Measurements from ENCODE around the gene PPP4C.

PPP4C gene

DNA sequence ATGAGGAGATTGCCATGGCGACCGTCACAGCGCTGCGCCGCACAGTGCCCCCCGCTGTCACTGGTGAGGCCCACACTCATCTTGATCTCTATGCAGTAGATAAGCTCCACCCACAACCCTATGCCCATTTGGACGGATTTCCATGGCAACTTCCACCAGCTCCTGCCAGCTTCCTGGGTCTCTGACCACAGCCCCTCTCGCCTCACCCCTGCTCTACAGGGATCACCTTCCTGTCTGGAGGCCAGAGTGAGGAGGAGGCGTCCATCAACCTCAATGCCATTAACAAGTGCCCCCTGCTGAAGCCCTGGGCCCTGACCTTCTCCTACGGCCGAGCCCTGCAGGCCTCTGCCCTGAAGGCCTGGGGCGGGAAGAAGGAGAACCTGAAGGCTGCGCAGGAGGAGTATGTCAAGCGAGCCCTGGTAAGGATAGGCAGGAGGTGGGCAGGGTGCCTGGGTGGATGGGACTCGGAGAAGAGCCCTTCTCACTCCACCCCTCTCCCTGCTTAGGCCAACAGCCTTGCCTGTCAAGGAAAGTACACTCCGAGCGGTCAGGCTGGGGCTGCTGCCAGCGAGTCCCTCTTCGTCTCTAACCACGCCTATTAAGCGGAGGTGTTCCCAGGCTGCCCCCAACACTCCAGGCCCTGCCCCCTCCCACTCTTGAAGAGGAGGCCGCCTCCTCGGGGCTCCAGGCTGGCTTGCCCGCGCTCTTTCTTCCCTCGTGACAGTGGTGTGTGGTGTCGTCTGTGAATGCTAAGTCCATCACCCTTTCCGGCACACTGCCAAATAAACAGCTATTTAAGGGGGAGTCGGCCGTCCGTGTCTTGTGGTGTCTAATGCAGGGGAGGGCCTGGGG lies 6.0 kb upstream of the PPP4C start:
- Histone ChIP-seq H3K27me3 (no peaks in the 10 kb centered on the region), H3K4me3 (peak overlapping the region in 1 of 2 donors; percentile 19), H3K27ac (peak overlapping the region; percentile 45 to 96), H3K4me1 (peaks cover 0 to 49% (median 42%) of the 10 kb centered on the region in 4 donors), H3K9me3 (no peaks in the 10 kb centered on the region), H3K36me3 (peaks cover 66 to 73% (median 68%) of the 10 kb centered on the region in 3 donors)
- intact Hi-C loops (cut with DNase I; ENCODE audit: low total_unique reads): no loop called here
- TF ChIP-seq CTCF (IDR thresholded peaks at IDR 0.05): no peak
- no peak for DNase-seq

DNA sequence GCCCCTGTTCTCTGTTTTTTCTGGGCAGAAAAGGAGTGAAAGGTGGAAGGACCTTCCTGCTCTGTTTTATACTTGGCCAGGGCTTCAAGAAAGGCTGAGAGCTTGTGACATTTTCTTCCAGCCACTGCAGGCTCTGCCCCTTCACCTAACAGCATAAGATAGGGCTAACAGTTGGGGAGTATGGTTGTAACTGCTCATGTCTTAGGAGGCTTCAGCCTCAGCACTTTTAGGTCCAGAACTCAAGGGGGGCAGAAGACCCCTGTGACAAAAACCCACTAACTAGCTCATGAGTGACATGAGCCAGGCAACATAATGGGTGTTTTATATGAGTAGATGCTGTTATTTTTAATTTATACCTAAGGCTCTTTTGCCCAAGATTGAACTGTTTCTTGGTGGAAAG lies 5.3 kb upstream of the PPP4C start:
- Histone ChIP-seq H3K27me3 (no peaks in the 10 kb centered on the region), H3K4me3 (no peak overlapping the region), H3K9me3 (no peaks in the 10 kb centered on the region), H3K4me1 (peaks cover 0 to 56% (median 46%) of the 10 kb centered on the region in 4 donors), H3K27ac (peak overlapping the region; percentile 45 to 96), H3K36me3 (peaks cover 66 to 73% (median 68%) of the 10 kb centered on the region in 3 donors)
- TF ChIP-seq CTCF (IDR thresholded peaks at IDR 0.05): no peak
- DNase-seq: no peak
- intact Hi-C loops (cut with DNase I; ENCODE audit: low total_unique reads): no loop called here

DNA sequence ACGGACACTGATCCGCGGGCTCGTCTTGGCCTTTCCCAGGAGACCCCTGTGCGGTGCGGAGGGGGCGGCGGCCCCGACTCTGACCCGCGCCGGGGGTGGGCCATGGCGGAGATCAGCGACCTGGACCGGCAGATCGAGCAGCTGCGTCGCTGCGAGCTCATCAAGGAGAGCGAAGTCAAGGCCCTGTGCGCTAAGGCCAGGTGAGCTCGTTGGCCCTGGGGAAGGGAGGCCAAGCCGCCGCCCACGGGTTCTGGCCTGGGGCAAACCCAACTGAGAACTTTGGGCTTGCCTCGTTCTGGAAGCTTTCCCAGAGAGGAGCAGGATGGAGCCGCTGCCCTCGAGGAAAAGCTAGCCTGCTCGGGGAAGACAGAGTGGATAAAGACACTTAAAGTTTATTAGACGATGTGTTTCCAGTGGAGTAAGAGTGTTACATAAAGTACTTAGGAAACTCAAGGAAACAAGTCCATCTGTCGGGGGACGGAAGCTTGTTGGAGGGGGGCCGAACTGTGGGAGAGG lies 540 bp downstream of the PPP4C start:
- peak overlapping the region; percentile 86 to 99 for H3K4me3 ChIP-seq
- intact Hi-C loops (cut with DNase I; ENCODE audit: low total_unique reads): no loop called here
- DNase-seq: no peak
- H3K36me3 ChIP-seq: peaks cover 36 to 61% (median 61%) of the 10 kb centered on the region in 3 donors
- H3K9me3 ChIP-seq: no peaks in the 10 kb centered on the region
- no peak for TF ChIP-seq CTCF (IDR thresholded peaks at IDR 0.05)
- H3K4me1 ChIP-seq: peaks cover 0 to 31% (median 23%) of the 10 kb centered on the region in 4 donors
- peak overlapping the region; percentile 86 to 90 for H3K27ac ChIP-seq
- no peaks in the 10 kb centered on the region for H3K27me3 ChIP-seq

DNA sequence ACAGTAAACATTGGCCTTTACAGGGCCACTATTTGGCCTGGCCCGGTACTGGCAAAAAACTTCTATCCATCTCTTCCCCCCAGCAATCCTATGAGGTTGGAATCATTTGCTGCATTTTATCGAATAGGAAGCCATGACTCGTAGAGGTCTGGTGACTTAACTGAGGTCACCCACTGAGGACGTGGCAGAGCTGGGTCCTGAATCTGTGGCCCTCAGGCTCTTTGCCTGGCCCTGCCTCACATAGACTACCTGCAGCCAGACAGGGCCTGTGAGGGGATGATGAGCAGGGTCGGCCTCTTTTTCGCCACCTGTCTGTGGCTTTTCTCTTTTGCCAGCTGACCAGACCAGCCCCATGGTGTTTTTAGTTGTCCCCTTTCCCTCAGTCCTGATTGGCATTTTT lies 1.9 kb downstream of the PPP4C start:
- Histone ChIP-seq H3K4me3 (peak overlapping the region in 1 of 2 donors; percentile 99), H3K9me3 (no peaks in the 10 kb centered on the region), H3K36me3 (peaks cover 38 to 62% (median 61%) of the 10 kb centered on the region in 3 donors), H3K27ac (no peak overlapping the region), H3K4me1 (peaks cover 0 to 31% (median 23%) of the 10 kb centered on the region in 4 donors), H3K27me3 (no peaks in the 10 kb centered on the region)
- TF ChIP-seq CTCF (IDR thresholded peaks at IDR 0.05): no peak
- intact Hi-C loops (cut with DNase I; ENCODE audit: low total_unique reads): no loop called here
- DNase-seq: no peak

DNA sequence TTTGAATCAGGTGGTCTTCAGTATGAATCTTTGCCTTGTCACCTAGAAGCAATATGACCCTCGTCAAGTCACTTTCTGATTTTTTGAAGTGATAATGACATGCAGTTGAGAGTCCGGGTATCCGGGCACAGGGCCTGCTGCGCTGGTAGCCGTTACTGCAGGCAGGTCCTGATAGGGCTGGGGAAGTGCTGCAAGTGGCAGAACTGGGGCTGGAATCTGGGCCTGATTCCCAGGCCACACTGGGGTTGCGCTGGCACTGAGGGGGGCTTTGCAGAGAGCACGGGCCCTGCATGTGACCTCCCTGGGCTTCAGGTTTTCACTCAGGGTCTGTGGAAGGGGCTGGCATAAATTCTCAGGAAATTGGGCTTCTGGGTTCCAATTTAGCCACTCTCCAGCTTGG lies 3.0 kb downstream of the PPP4C start:
- intact Hi-C loops (cut with DNase I; ENCODE audit: low total_unique reads): no loop called here
- Histone ChIP-seq H3K4me1 (peaks cover 0 to 31% (median 23%) of the 10 kb centered on the region in 4 donors), H3K4me3 (no peak overlapping the region), H3K27ac (no peak overlapping the region), H3K9me3 (no peaks in the 10 kb centered on the region), H3K27me3 (no peaks in the 10 kb centered on the region), H3K36me3 (peaks cover 37 to 62% (median 61%) of the 10 kb centered on the region in 3 donors)
- no peak for DNase-seq
- no peak for TF ChIP-seq CTCF (IDR thresholded peaks at IDR 0.05)
